GM12878 (cell line): ENCODE measurements around the gene MUSTN1. TPM values are rescaled to one million over a fixed set of nuclear protein-coding genes. Genes with fewer than 3 reads are reported as not detected.

Experiments
- ATAC-seq: fragments of 200-7000 bp; cut with Tn5 transposase; 3 replicates; pipeline ENCODE4 v1.9.1; 2020; ENCODE audit warnings: mild to moderate bottlenecking, moderate library complexity
- BruUV-seq: library from RNA; stranded (reverse); fragments of 400-500 nt; replicated peaks from 2 replicates; lab custom pipeline; 2021; lab: Mats Ljungman, UMichigan
- CTCF ChIA-PET: fragments of 300-600 bp; sonication (Branson Sonifier 250); formaldehyde crosslinking; extraction: SDS; loops from one replicate; lab custom pipeline; 2021; ENCODE audit warnings: inconsistent platforms; lab: Yijun Ruan, JAX
- POLR2A ChIA-PET: fragments of 350-600 bp; formaldehyde crosslinking; extraction: SDS; loops from one replicate; lab custom pipeline; 2021; ENCODE audit warnings: inconsistent platforms; lab: Charles Lee
- RAD21 ChIA-PET: fragments of 300-600 bp; sonication (Branson Sonifier 250); formaldehyde crosslinking; loops from one replicate; lab custom pipeline; 2023; ENCODE audit warnings: antibody characterized with exemption; ENCODE audit not compliant: unreplicated experiment; lab: Charles Lee
- SMC1A ChIA-PET: fragments of 300-600 bp; sonication (Branson Sonifier 250); formaldehyde crosslinking; loops from one replicate; lab custom pipeline; 2023; ENCODE audit not compliant: unreplicated experiment, uncharacterized antibody; lab: Charles Lee
- DNase-seq: peaks from one replicate; pipeline ENCODE4 v3.0.0-alpha.2; 2011; ENCODE audit warnings: low read depth, low spot score
- FAIRE-seq: peaks from 3 replicates; lab custom pipeline; 2011; peaks lifted over from hg19 to GRCh38; lab: Jason Lieb, UNC
- H2AFZ ChIP-seq: 2 replicates; pipeline ENCODE4 v1.6.0; 2011; ENCODE audit warnings: low read depth, low read length, control low read depth; ENCODE audit not compliant: control insufficient read depth
- H3K27ac ChIP-seq: 2 replicates; pipeline ENCODE4 v1.5.1; 2011; ENCODE audit warnings: control low read depth; ENCODE audit not compliant: control insufficient read depth, insufficient read depth
- H3K27me3 ChIP-seq, 2 experiments: replicated peaks in 1 of 2; 2 replicates each; pipeline versions ENCODE4 v1.6.0 to v1.6.1; 2011; ENCODE audit warnings: low read length in 1 of 2; ENCODE audit not compliant: control insufficient read depth in 2 of 2, insufficient read depth in 2 of 2
- H3K36me3 ChIP-seq, 2 experiments: 2 replicates each; pipeline ENCODE4 v1.5.1; 2011; ENCODE audit warnings: low read length in 1 of 2; ENCODE audit not compliant: control insufficient read depth in 2 of 2, insufficient read depth in 2 of 2
- H3K4me1 ChIP-seq: 2 replicates; pipeline ENCODE4 v1.6.1; 2011; ENCODE audit warnings: mild to moderate bottlenecking, low read length, moderate library complexity, mixed read lengths; ENCODE audit not compliant: control insufficient read depth, insufficient read depth
- H3K4me2 ChIP-seq: 2 replicates; pipeline ENCODE4 v1.6.0; 2011; ENCODE audit warnings: control low read depth; ENCODE audit not compliant: control insufficient read depth, insufficient read depth
- H3K4me3 ChIP-seq: fragments of 200-600 bp; sonication (generic); 2 replicates; pipeline ENCODE4 v1.5.1; 2016
- H3K79me2 ChIP-seq: 2 replicates; pipeline ENCODE4 v1.6.0; 2011; ENCODE audit warnings: low read length; ENCODE audit not compliant: control insufficient read depth, insufficient read depth
- H3K9ac ChIP-seq: 2 replicates; pipeline ENCODE4 v1.8.0; 2011; ENCODE audit warnings: low read length, control low read depth, mixed read lengths; ENCODE audit not compliant: control insufficient read depth, insufficient read depth
- H3K9me3 ChIP-seq: replicated peaks from 3 replicates; pipeline ENCODE4 v1.5.1; 2011; ENCODE audit warnings: mild to moderate bottlenecking, low read length; ENCODE audit not compliant: control insufficient read depth, insufficient read depth
- H4K20me1 ChIP-seq: 2 replicates; pipeline ENCODE4 v1.6.0; 2011; ENCODE audit not compliant: control insufficient read depth, insufficient read depth
- ASH2L ChIP-seq: fragments of 300-600, 200-600 bp; sonication (generic); IDR thresholded peaks from 2 replicates; pipeline ENCODE4 v1.6.1; 2017; ENCODE audit warnings: low read depth, mild to moderate bottlenecking, borderline replicate concordance
- CHD2 ChIP-seq: IDR thresholded peaks from 2 replicates; pipeline ENCODE4 v1.6.1; 2011; ENCODE audit warnings: low read depth, low read length, improper control_type of control experiment, borderline replicate concordance
- EGR1 ChIP-seq, 2 experiments: IDR thresholded peaks; 1 replicate in 1 of 2; 2 replicates in 1 of 2; pipeline ENCODE4 v1.6.1; 2011 to 2012; ENCODE audit warnings: low read depth in 2 of 2, low read length in 2 of 2, borderline replicate concordance in 1 of 2, mild to moderate bottlenecking in 1 of 2, moderate library complexity in 1 of 2
- EZH2 ChIP-seq: IDR thresholded peaks from 2 replicates; pipeline ENCODE4 v1.6.1; 2012; ENCODE audit warnings: low read depth, mild to moderate bottlenecking, control low read depth, inconsistent platforms, low read length, borderline replicate concordance; ENCODE audit not compliant: control insufficient read depth
- IKZF1 ChIP-seq: fragments of 450-650 bp; conservative IDR thresholded peaks from 2 replicates; pipeline ENCODE4 v1.6.1; 2017; ENCODE audit warnings: antibody characterized with exemption, mild to moderate bottlenecking
- MEF2B ChIP-seq: fragments of 450-650 bp; IDR thresholded peaks from 2 replicates; pipeline ENCODE4 v1.6.1; 2018; ENCODE audit warnings: mild to moderate bottlenecking, moderate library complexity; ENCODE audit not compliant: partially characterized antibody, poor library complexity, severe bottlenecking
- MTA3 ChIP-seq: IDR thresholded peaks from 2 replicates; pipeline ENCODE4 v1.6.1; 2012; ENCODE audit warnings: low read length, inconsistent platforms, borderline replicate concordance
- NBN ChIP-seq: fragments of 450-650 bp; IDR thresholded peaks from 2 replicates; pipeline ENCODE4 v1.6.1; 2016
- NFIC ChIP-seq: IDR thresholded peaks from 2 replicates; pipeline ENCODE4 v1.6.1; 2012; ENCODE audit warnings: low read depth, mild to moderate bottlenecking, inconsistent platforms, low read length, moderate library complexity
- PAX5 ChIP-seq: IDR thresholded peaks from 2 replicates; pipeline ENCODE4 v1.6.1; 2011; ENCODE audit warnings: low read depth, low read length, borderline replicate concordance
- PAX8 ChIP-seq: fragments of 450-650 bp; IDR thresholded peaks from 2 replicates; pipeline ENCODE4 v1.6.1; 2017; ENCODE audit warnings: mild to moderate bottlenecking, moderate library complexity
- POLR2AphosphoS2 ChIP-seq: IDR thresholded peaks from 2 replicates; pipeline ENCODE4 v1.6.1; 2011; ENCODE audit warnings: low read depth, mild to moderate bottlenecking, low read length, improper control_type of control experiment, moderate library complexity
- POU2F2 ChIP-seq: IDR thresholded peaks from 3 replicates; pipeline ENCODE4 v1.6.1; 2011; ENCODE audit warnings: low read depth, mild to moderate bottlenecking, low read length, borderline replicate concordance
- RAD21 ChIP-seq: IDR thresholded peaks from 2 replicates; pipeline ENCODE4 v1.6.1; 2011; ENCODE audit warnings: mild to moderate bottlenecking, low read depth, low read length, moderate library complexity; ENCODE audit not compliant: insufficient read depth
- RCOR1 ChIP-seq: conservative IDR thresholded peaks from 2 replicates; pipeline ENCODE4 v1.6.1; 2012; ENCODE audit warnings: low read depth, low read length, improper control_type of control experiment
- SUPT20H ChIP-seq: IDR thresholded peaks from 2 replicates; pipeline ENCODE4 v1.6.1; 2011; ENCODE audit warnings: low read depth, mild to moderate bottlenecking, low read length, moderate library complexity, borderline replicate concordance; ENCODE audit not compliant: control insufficient read depth
- TARDBP ChIP-seq: IDR thresholded peaks from 2 replicates; pipeline ENCODE4 v1.6.1; 2016; ENCODE audit warnings: borderline replicate concordance
- ZNF24 ChIP-seq: fragments of 450-650 bp; IDR thresholded peaks from 2 replicates; pipeline ENCODE4 v1.6.1; 2017; ENCODE audit warnings: antibody characterized with exemption, mild to moderate bottlenecking
- ZSCAN29 ChIP-seq: fragments of 450-650 bp; IDR thresholded peaks from 2 replicates; pipeline ENCODE4 v1.6.1; 2017; ENCODE audit warnings: mild to moderate bottlenecking, moderate library complexity
- WGBS: methylation state at CpG from one replicate; pipeline ENCODE4 v1.1.6; 2016; ENCODE audit warnings: low lambda C conversion rate; ENCODE audit not compliant: insufficient replicate concordance, insufficient coverage; ENCODE audit errors: missing lambda C conversion rate; 5-methylcytosine and 5-hydroxymethylcytosine counted together
- in situ Hi-C: fragments of 300-500 bp; cut with MboI; formaldehyde crosslinking; loops from 9 replicates; pipeline ENCODE4 v1.14.3; 2018; ENCODE audit warnings: mixed read lengths
- intact Hi-C: fragments of 100-400 bp; cut with micrococcal nuclease; formaldehyde crosslinking; loops from one replicate; pipeline ENCODE4 v1.14.2; 2022; ENCODE audit not compliant: unreplicated experiment
- polyA plus RNA-seq, 11 experiments: library from polyadenylated mRNA; depleted of rRNA in 4 of 11; unstranded in 6 of 11; stranded (reverse) in 5 of 11; fragments of >200 nt; fragmentation: Nextera tagmentation in 4 of 11; fragmentation: Illumina TruSeq in 1 of 11; extraction: Ambion mirVana in 4 of 11; extraction: Trizol in 1 of 11; gene quantifications; 1 replicate in 1 of 11; 2 replicates in 10 of 11; pipeline versions ENCODE4 v1.2.1 to v1.2.3, GENCODE V29; 2011 to 2016; ENCODE audit warnings: inconsistent platforms in 2 of 11, missing spikeins in 2 of 11, low read depth in 1 of 11
- total RNA-seq, 4 experiments: library from RNA; depleted of rRNA in 3 of 4; stranded (reverse); fragments of >200 nt in 3 of 4; fragmentation: Illumina TruSeq in 1 of 4; extraction: Trizol in 1 of 4; gene quantifications; 2 replicates each; pipeline versions ENCODE4 v1.2.1 to v1.2.3, GENCODE V29; 2013 to 2021
- TF ChIP-seq, protein P1 (sequence below): IDR thresholded peaks from 2 replicates; pipeline ENCODE4 v1.6.1; 2012; ENCODE audit warnings: low read depth, low read length, improper control_type of control experiment

Gene MUSTN1
- total and polyA plus RNA-seq, 10 of the 15 experiments (the other 5 are each of a cell fraction or from before 2014, with no cell fraction given), result 0.35 to 4.5 (median 1.2) TPM; not detected in 2

DNA sequence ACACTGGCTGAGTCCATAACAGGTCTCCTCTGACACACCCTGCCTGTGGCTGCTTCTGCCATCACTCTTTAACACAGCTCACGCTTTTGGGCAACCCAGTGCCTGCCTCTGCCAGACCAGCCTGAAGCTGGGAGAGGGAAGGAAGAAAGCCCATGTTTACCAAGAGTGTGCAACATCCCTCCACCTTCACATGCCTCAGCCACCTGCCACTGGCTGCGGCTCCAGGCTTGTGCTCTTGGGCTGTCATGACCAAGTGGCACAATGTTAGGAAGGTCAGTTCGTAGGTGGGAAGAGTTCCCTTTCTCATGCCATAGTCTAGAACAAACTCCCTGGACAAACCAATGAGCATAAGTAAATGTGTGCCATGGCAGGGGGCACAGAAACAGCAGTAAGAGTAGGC, 42.3 kb upstream of the MUSTN1 start:
- no peak overlapping the region for H3K9ac ChIP-seq
- SMC1A ChIA-PET, result no interaction called here
- ATAC-seq (no peak), FAIRE-seq (no peak), DNase-seq (no peak)
- RAD21 ChIA-PET, result no interaction called here
- H3K79me2 ChIP-seq, result peaks cover 5% of the 10 kb centered on the region
- no peak overlapping the region for H2AFZ ChIP-seq
- TF ChIP-seq NFIC (no peak), MTA3 (no peak), ASH2L (no peak), IKZF1 (no peak), RAD21 (no peak), POU2F2 (no peak), PAX5 (no peak), EGR1 (IDR thresholded peaks at IDR 0.05; ENCODE audit: borderline replicate concordance in 1 of 2, low read depth in 2 of 2, low read length in 2 of 2) (no peak), ZSCAN29 (no peak), CHD2 (no peak), SUPT20H (no peak), PAX8 (no peak), NBN (no peak), EZH2 (no peak), MEF2B (no peak), RCOR1 (no peak), ZNF24 (no peak), POLR2AphosphoS2 (no peak), TARDBP (no peak)
- TF ChIP-seq, protein P1, sequence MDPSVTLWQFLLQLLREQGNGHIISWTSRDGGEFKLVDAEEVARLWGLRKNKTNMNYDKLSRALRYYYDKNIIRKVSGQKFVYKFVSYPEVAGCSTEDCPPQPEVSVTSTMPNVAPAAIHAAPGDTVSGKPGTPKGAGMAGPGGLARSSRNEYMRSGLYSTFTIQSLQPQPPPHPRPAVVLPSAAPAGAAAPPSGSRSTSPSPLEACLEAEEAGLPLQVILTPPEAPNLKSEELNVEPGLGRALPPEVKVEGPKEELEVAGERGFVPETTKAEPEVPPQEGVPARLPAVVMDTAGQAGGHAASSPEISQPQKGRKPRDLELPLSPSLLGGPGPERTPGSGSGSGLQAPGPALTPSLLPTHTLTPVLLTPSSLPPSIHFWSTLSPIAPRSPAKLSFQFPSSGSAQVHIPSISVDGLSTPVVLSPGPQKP, result no peak
- CTCF ChIA-PET, result no interaction called here
- no TSS peak for BruUV-seq
- H3K4me3 ChIP-seq, result no peak overlapping the region
- H3K4me2 ChIP-seq, result no peak overlapping the region
- WGBS, result 93% methylated on average over 3 of the region's 3 CpGs
- H3K27ac ChIP-seq, result no peak overlapping the region
- H3K9me3 ChIP-seq, result no peaks in the 10 kb centered on the region
- in situ Hi-C loops, result no loop called here
- POLR2A ChIA-PET, result no interaction called here
- intact Hi-C loops, result no loop called here
- peaks cover 1 to 3% of the 10 kb centered on the region in 2 experiments; a peak in 2 of 4 replicates for H3K36me3 ChIP-seq
- no peaks in the 10 kb centered on the region for H4K20me1 ChIP-seq
- H3K4me1 ChIP-seq, result peaks cover 22% of the 10 kb centered on the region
- H3K27me3 ChIP-seq, result no peaks in the 10 kb centered on the region
